HG03060 (cell line): ENCODE measurements around the gene CAMKK2.
A peak's percentile ranks its signal among the peaks of the same experiment; 100 is the strongest.
"Not testable (repeated sequence)": the region's sequence is repeated elsewhere in the genome, so short reads cannot be mapped to it uniquely, and the experiment has no call there.

ENCODE experiments used
- ATAC-seq: cut with Tn5 transposase; IDR thresholded peaks from one replicate; pipeline ENCODE4 v1.9.1; 2021; ENCODE audit warnings: low read depth, moderate number of reproducible peaks; ENCODE audit not compliant: unreplicated experiment

CAMKK2 gene

DNA sequence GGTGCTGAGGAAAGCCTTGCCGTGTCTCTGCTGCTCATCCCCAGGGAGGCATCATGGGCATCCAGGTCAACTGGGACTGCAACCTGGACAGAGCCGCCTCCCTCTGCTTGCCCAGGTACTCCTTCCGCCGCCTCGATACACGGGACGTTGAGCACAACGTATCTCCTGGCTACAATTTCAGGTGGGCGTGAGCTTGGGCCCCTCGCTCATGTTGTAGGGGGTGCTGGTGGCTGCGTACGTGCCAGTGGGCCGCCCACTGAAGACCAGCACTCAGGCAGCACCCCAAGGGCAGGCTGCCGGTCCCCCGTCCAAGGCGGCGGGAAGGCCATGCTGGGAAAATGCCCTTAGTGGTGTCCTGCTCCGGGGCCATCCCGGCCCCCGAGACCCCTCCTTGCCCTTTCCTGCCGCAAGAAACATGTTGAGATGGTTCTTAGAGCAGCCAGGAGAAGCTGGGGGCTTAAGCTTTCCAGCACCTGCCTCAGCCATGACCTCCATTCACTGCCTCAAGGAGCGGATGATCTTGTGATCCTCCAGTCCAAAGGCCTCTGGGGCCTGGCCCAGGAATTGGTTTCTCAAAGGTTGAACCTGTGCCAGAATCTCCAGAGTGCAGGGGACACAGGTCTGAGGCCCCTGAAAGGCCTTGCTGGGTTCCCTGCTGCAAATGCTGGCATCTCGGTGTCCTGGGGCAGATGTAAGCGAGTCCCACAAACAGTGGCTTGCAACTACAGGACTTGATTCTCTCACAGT lies 67.4 kb downstream of the CAMKK2 start:
- no peak for ATAC-seq

GRCh38 chr12:121227294-121227693 lies 69.2 kb downstream of the CAMKK2 start:
- ATAC-seq: no peak

DNA sequence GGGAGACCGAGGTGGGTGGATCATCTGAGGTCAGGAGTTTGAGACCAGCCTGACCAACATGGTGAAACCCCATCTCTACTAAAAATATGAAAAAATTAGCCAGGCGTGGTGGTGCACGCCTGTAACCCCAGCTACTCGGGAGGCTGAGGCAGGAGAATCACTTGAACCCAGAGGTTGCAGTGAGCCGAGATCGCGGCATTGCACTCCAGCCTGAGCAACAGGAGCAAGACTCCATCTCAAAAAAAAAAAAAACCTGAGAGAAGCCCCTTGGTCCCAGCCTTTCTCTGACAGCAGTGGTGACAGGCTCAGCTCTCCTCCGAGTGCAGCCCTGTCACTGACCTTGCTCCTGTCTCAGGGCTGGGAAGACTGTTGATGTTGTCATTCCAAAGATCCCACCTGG lies 69.6 kb downstream of the CAMKK2 start:
- ATAC-seq: not testable (repeated sequence)

DNA sequence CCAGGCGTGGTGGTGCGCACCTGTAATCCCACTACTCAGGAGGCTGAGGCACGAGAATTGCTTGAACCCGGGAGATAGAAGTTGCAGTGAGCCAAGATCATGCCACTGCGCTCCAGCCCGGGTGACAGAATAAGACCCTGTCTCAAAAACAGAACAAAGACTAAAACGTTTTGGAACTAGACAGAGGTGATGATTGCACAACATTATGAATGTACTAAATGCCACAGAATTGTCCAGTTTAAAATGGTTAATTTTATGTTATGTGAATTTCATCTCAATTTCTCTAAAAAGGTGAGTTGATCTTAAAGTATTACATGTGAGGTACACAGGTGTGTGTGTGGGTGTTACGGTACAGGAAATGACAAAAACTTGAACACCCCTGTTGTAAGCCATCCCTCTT lies 70.1 kb downstream of the CAMKK2 start:
- no peak for ATAC-seq

DNA sequence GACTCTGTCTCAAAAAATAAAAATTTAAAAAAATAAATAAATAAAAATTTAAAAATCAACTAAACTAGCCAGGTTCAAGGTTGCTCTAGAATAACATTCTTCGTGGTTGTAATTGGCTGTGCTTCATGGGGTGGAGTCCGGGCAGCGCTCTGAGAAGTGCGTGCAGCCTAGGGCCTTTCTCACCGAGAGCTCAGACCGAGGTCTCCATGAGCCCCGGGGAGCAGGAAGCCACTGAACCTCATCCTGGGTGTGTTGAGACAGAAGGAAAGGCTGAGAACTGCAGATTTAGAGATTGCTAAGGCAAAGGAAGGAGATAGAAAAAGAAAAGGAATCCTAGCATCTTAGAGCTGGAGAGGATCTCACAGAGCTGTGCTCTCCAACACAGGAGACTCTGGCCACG lies 71.9 kb downstream of the CAMKK2 start:
- ATAC-seq: no peak

DNA sequence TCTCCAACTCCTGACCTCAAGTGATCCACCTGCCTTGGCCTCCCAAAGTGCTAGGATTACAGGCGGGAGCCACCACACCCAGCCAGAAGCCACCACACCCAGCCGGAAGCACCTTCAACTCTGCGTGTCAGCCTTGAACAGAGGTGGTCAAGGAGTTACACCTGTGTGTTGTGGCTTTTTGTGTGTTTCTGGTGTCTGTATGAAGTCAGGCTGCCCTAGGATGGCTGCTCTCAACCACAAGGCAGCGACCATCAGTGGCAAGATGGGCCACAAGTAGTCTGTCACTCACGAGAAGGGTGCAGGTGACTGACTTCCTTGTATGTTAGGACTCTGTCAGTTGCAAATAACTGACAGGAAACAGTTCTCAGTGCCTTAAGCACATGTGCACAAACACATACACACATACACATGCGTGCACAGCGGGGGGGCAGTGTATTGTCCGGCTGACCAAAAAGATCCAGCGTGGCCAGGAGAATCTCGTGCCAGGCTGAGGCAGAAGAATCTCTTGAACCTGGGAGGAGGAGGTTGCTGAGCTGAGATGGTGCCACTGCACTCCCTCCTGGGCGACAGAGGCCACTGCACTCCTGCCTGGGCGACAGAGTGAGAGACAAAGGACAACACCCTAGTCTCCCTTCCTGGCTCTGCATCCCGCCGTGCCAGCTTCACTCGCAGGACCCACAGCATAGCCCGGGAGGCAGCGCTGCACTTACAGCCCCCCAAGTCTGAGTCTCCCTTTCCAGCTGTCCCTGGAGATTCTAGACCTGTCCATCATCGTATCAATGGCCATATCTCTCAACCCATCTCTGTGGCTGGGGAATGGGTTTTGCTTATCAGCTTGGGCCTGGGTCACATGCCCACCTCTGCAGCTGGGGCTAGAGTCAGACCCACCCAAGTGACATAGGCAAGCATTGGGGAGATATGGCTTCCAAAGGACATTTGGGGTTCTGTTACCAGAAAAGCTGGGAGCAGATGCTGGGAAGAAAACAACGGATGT lies 72.9 kb downstream of the CAMKK2 start:
- no peak for ATAC-seq

GRCh38 chr12:121222847-121223246 lies 73.7 kb downstream of the CAMKK2 start:
- ATAC-seq: no peak

DNA sequence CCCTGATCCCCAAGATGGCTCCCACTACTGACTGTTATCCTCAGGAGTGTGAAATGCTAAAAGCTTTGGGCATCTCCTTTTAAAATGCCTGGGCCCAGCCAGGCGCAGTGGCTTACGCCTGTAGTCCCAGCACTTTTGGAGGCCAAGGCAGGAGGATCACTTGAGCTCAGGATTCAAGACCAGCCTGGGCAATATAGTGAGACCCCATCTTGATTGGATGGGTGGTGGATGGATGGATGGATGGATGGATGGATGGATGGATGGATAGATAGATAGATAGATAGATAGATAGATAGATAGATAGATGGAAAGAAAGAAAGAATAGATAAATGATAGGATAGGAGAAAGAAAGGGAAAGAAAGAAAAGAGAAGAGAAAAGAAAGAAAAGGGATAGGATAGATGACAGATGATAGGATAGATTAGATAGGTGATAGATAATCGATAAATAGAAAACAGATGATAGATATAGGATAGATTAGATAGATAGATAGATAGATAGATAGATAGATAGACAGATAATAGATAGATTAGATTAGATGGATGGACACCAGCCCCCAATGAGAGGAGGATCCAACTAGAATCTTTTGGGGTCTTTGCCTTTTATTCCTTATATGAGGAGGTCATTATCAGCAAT lies 77.0 kb downstream of the CAMKK2 start:
- no peak for ATAC-seq

DNA sequence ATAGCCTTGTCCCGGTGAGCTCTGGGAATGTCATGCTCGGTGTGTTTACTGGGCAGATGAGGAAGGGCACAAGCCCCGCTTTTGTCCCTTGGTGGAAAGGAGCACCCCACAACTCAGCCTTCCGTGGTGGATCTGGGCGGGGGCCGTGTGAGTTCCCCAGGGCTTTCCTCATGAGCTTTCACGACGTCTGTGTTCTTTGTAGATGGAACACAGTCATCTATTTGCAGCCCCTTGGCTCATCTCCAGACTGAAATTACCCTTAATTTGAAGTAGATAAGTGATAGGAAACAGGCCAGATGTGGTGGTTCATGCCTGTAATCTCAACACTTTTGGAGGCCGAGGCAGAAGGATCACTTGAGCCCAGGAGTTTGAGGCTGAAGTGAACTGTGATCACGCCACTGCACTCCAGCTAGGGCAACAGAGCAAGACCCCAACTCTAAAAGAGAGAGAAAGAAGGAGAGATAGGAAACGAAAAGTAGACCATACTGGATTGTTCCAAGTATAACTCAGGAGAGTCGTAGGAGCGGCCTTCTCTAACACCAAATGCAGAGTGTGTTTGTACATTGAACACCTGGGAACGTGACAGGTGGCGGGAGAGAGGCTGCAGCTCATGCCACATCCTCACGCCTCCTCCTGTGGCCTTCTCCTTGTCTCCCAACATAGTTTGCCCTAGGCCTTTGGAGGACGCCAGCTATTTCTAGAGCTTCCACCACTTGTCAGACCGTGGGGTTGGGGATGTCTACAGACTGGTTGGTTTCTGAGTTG lies 77.7 kb downstream of the CAMKK2 start:
- no peak for ATAC-seq

GRCh38 chr12:121217761-121218160 lies 78.7 kb downstream of the CAMKK2 start:
- ATAC-seq: no peak

- ATAC-seq: no peak
Observed at GRCh38 chr12:121217063-121217462, 79.4 kb downstream of the CAMKK2 start.

DNA sequence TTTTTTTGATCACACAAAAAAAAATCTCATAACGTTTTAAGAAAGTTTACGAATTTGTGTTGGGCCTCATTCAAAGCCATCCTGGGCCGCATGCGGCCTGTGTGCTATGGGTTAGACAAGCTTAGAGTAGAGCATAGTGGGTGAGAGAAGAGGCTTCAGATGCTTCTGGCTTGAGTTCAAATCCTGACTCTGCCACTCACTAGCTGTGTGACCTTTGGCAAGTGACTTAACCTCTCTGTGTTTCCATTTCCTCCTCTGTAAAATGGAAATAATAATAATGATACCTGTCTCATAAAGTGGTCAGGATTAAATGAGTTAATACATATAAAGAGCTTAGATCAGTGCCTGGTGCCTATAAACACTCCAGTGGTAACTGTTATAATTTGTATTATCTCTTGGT lies 80.4 kb downstream of the CAMKK2 start:
- ATAC-seq: no peak

DNA sequence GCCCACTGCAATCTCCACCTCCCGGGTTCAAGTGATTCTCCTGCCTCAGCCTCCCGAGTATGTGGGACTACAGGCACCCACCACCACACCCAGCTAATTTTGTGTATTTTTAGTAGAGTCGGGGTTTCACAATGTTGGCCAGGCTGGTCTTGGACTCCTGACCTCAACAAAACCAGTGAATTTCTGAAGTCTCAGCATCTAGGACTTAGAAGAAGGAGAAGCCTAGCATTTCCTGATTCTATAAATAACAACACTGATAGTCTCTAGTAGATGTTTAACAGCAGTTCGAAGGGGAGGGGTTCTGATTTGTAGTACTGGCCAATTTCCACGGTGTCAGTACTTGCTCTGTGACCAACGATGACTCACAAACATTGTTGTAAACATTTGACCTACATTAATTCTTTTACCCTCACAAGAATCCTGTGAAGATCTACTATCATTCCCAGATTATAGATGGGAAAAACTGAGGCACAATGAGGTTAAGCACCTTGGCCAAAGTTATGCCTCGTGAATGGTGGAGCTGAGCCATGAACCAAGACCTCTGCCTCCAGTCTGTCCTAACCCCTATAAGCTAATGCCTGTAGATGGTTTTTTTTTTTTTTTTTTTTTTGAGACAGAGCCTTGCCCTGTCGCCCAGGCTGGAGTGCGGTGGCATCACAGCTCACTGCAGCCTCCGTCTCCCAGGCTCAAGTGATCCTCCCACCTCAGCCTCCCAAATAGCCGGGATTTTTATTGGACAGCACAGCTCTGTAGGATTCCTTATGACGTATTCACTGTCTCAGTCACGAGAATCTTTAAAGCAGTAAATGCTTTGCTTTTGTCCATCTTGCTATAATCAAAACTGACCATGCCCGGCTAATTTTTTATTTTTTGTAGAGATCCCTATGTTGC lies 81.4 kb downstream of the CAMKK2 start:
- ATAC-seq: no peak

DNA sequence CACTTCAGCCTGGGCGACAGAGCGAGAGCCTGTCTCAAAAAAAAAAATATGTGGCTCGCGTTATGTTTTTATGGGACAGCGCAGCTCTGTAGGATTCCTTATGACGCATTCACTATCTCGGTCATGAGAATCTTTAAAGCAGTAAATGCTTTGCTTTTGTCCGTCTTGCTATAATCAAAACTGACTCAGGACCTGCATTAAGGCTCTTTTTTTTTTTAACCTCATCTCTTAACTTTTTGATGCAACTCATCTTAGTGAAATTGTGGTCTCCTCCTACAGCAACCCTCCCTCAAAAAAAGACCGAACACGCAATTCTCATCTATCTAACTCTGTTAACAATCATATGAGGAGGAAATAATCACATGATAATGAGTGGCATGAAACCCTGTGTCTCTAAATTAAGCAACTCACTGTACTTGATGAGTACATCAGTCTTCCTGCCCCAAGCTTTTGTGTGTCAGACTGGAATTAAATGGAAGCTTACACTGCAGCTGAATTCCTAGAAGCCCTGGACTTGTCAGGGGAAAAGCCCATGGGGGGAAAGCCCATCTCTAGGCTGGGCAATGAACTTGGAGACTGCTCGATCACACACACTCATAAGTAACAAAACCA lies 82.2 kb downstream of the CAMKK2 start:
- ATAC-seq: no peak

DNA sequence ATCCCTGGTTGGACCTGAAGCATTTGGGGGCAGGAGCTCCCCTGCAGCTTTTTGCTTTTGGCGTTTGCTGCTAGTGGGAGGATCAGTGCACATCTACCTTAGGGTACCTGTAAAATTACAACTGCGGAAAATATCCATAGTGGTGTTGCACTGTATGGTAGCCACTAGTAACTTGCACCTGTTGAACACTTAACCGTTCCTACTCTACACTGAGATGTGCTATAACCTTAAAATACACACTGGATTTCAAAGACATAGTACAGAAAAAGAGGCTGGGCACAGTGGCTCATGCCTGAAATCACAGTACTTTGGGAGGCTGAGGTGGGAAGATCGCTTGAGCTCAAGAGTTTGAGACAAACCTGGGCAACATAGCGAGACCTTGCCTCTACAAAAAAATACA lies 83.6 kb downstream of the CAMKK2 start:
- ATAC-seq: no peak

DNA sequence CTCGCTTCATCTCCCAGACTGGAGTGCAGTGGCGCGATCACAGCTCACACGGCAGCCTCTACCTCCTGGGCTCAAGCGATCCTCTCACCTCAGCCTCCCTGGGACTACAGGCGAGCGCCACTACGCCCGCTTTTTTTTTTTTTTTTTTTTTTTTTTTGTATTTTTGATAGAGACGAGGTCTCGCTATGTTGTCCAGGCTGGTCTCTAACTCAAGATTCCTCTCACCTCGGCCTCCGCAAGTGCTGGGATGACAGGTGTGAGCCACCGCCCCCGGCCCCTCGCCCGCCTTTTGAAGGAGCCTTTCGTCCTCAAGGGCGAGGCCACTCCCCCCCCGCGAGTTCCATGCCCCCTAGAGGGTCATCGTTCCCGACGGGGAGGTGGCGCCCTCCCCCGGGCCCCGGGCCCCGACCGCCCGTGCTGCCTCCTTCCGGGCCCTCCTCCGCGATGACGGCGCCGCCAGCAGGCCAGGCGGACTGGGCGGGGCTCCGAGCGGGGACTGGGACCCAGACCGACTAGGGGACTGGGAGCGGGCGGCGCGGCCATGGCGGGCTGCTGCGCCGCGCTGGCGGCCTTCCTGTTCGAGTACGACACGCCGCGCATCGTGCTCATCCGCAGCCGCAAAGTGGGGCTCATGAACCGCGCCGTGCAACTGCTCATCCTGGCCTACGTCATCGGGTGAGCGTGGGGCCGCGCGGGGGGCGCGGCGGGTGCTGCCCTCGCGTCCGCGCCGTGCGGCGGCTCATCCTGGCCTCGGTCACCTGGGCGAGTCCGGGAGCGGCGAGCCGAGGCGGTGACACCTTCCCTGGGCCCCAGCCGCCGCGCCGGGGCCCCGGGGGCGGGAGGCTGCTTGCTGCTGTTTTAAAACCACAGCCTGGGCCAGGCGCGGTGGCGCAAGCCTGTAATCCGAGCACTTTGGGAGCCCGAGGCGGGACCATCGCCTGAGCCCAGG lies 86.6 kb downstream of the CAMKK2 start, which contains the start of gene P2RX4:
P2RX4 (plus strand) TSS at position 506 of the 949 bp plus-strand sequence; CDS start at position 542, 36 bp downstream.
- peak; percentile 50 for ATAC-seq

DNA sequence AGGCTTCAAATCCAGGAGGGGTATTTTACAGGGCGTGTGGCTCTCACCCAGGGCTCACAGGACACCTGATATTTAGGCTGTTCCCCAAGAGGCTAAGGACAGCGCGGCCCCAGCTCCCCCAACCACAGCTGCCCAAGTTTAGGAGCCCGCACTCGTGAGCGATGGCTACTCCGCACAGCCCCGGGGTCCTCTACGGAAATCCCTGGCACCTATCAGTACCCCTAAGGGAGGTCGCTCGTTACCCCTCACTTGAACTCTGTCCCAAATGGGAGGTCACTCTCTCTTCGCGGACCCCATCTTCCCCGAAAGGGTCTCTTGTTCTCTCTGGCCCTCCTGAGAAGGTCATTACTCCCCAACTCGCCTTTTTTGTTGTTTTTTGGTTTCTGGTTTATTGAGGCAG lies 87.3 kb downstream of the CAMKK2 start:
- ATAC-seq: no peak

DNA sequence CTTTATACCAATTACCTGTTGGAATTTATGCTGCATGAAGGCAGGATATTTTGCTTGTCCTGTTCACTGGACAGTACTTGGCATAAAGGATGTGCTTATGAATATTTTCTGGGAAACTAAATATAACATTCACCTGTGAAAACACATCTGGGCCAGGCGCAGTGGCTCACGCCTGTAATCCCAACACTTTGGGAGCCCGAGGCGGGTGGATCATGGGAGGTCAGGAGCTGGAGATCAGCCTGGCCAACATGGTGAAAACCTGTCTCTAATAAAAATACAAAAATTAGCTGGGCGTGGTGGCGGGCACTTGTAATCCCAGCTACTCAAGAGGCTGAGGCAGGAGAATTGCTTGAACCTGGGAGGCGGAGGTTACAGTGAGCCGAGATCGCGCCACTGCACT lies 87.9 kb downstream of the CAMKK2 start:
- ATAC-seq: not testable (repeated sequence)
